DND-41 (cell line): ENCODE data around the gene ZMIZ1.

ENCODE experiments used
- ATAC-seq: fragments of 200-7000 bp; cut with Tn5 transposase; 3 replicates; pipeline ENCODE4 v1.9.1; 2021; ENCODE audit warnings: low read depth; ENCODE audit not compliant: insufficient read depth
- DNase-seq: peaks from one replicate; pipeline ENCODE4 v3.0.0-alpha.2; 2020
- H2AFZ ChIP-seq: 2 replicates; pipeline ENCODE4 v1.6.0; 2012; ENCODE audit warnings: low read depth, low read length
- H3K27ac ChIP-seq: 2 replicates; pipeline ENCODE4 v1.5.1; 2012; ENCODE audit warnings: low read length, inconsistent platforms
- H3K27me3 ChIP-seq: fragments of 200-600 bp; sonication (generic); 2 replicates; pipeline ENCODE4 v1.6.0; 2012; ENCODE audit warnings: low read length, mild to moderate bottlenecking, inconsistent platforms; ENCODE audit not compliant: insufficient read depth, poor library complexity
- H3K36me3 ChIP-seq: 2 replicates; pipeline ENCODE4 v1.5.1; 2012; ENCODE audit warnings: low read length, inconsistent platforms; ENCODE audit not compliant: insufficient read depth
- H3K4me1 ChIP-seq: 2 replicates; pipeline ENCODE4 v1.5.1; 2012; ENCODE audit warnings: mild to moderate bottlenecking, low read length; ENCODE audit not compliant: insufficient read depth
- H3K4me2 ChIP-seq: 2 replicates; pipeline ENCODE4 v1.6.0; 2012; ENCODE audit warnings: mild to moderate bottlenecking, moderate library complexity, low read length, inconsistent platforms; ENCODE audit not compliant: insufficient read depth
- H3K4me3 ChIP-seq, 2 experiments: fragments of 200-600 bp in 1 of 2; shearing (Covaris generic) in 1 of 2; 2 replicates each; pipeline ENCODE4 v1.5.1; 2012 to 2016; ENCODE audit warnings: inconsistent platforms in 2 of 2, low read length in 2 of 2, mild to moderate bottlenecking in 2 of 2, low read depth in 1 of 2, moderate library complexity in 1 of 2
- H3K79me2 ChIP-seq: 2 replicates; pipeline ENCODE4 v1.6.0; 2012; ENCODE audit warnings: low read length, inconsistent platforms; ENCODE audit not compliant: insufficient read depth
- H3K9ac ChIP-seq: 2 replicates; pipeline ENCODE4 v1.6.0; 2012; ENCODE audit warnings: low read depth, mild to moderate bottlenecking, inconsistent platforms, low read length, moderate library complexity
- H3K9me3 ChIP-seq: 2 replicates; pipeline ENCODE4 v1.5.1; 2012; ENCODE audit warnings: low read length, moderate library complexity, mild to moderate bottlenecking, inconsistent platforms; ENCODE audit not compliant: insufficient read depth, severe bottlenecking
- H4K20me1 ChIP-seq: 2 replicates; pipeline ENCODE4 v1.6.0; 2012; ENCODE audit warnings: low read length; ENCODE audit not compliant: insufficient read depth
- CTCF ChIP-seq: IDR thresholded peaks from 2 replicates; pipeline ENCODE4 v1.5.1; 2012; ENCODE audit warnings: borderline replicate concordance, low read length, moderate library complexity, mild to moderate bottlenecking; ENCODE audit not compliant: poor library complexity, severe bottlenecking; ENCODE audit errors: extremely low read depth
- EZH2 ChIP-seq: IDR thresholded peaks from 3 replicates; pipeline ENCODE4 v1.6.1; 2012; ENCODE audit warnings: borderline replicate concordance, low read depth, mild to moderate bottlenecking, moderate library complexity, low read length, inconsistent platforms; ENCODE audit not compliant: severe bottlenecking

Gene ZMIZ1

GRCh38 chr10:79189181-79189580 is 120.4 kb downstream of the ZMIZ1 start:
- no peak overlapping the region for H3K4me3 ChIP-seq
- DNase-seq (no peak), ATAC-seq (no peak)
- H3K27ac ChIP-seq, result no peak overlapping the region
- TF ChIP-seq CTCF (no peak), EZH2 (no peak)
- H3K4me2 ChIP-seq, result no peak overlapping the region
- H3K9me3 ChIP-seq, result no peaks in the 10 kb centered on the region
- H2AFZ ChIP-seq, result no peak overlapping the region
- H3K27me3 ChIP-seq, result no peaks in the 10 kb centered on the region
- H3K36me3 ChIP-seq, result peaks cover 18% of the 10 kb centered on the region
- no peaks in the 10 kb centered on the region for H3K4me1 ChIP-seq
- H3K79me2 ChIP-seq, result no peaks in the 10 kb centered on the region
- H3K9ac ChIP-seq, result no peak overlapping the region
- peaks cover 40% of the 10 kb centered on the region for H4K20me1 ChIP-seq

DNA sequence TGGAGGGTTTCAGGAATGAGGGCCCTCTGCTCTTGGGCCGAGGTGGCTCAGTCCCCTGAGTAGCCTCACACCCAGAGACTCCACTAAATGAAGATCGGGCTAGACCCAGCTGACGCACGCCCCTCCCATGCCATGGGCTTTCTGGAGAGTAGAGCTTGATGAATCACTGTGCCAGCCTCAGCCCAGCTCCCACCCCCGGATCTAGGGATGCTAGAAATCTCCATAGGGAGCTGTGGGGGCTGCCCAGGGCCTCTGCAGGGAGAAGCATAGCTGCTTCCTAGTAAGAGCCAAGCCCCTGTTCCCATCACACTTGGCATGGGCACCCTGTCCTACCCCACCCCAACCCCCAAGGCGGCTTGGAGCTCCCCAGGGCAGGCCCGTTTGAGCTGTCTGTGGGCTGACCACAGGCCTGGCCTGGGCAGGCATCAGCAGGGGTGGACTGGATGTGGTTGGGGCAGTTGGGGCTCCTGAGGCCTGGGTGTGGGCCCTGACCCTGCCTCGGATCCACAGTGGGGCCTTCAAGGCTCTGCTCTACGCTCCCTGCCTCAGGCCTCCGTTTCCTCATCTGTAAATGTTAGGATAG is 121.2 kb downstream of the ZMIZ1 start:
- H3K4me2 ChIP-seq, result no peak overlapping the region
- H3K27me3 ChIP-seq, result no peaks in the 10 kb centered on the region
- peaks cover 15% of the 10 kb centered on the region for H3K36me3 ChIP-seq
- H3K4me3 ChIP-seq, result no peak overlapping the region
- ATAC-seq, result no peak
- no peaks in the 10 kb centered on the region for H3K9me3 ChIP-seq
- no peak for DNase-seq
- H4K20me1 ChIP-seq, result peaks cover 40% of the 10 kb centered on the region
- H2AFZ ChIP-seq, result no peak overlapping the region
- no peak overlapping the region for H3K9ac ChIP-seq
- no peak for TF ChIP-seq CTCF
- no peak for TF ChIP-seq EZH2
- no peaks in the 10 kb centered on the region for H3K79me2 ChIP-seq
- H3K27ac ChIP-seq, result no peak overlapping the region
- no peaks in the 10 kb centered on the region for H3K4me1 ChIP-seq

- TF ChIP-seq EZH2, result no peak
- no peak for TF ChIP-seq CTCF
- ATAC-seq, result no peak
- no peak overlapping the region for H3K27ac ChIP-seq
- no peak overlapping the region for H3K9ac ChIP-seq
- H3K27me3 ChIP-seq, result no peaks in the 10 kb centered on the region
- DNase-seq, result no peak
- peaks cover 45% of the 10 kb centered on the region for H4K20me1 ChIP-seq
- no peak overlapping the region for H3K4me3 ChIP-seq
- H2AFZ ChIP-seq, result no peak overlapping the region
- H3K4me2 ChIP-seq, result no peak overlapping the region
- H3K9me3 ChIP-seq, result no peaks in the 10 kb centered on the region
- H3K79me2 ChIP-seq, result no peaks in the 10 kb centered on the region
- peaks cover 15% of the 10 kb centered on the region for H3K36me3 ChIP-seq
- no peaks in the 10 kb centered on the region for H3K4me1 ChIP-seq
These were observed 122.0 kb downstream of the ZMIZ1 start for GRCh38 chr10:79190740-79191261.
